ENCODE measurements around the gene SUSD2.

Gene SUSD2

DNA sequence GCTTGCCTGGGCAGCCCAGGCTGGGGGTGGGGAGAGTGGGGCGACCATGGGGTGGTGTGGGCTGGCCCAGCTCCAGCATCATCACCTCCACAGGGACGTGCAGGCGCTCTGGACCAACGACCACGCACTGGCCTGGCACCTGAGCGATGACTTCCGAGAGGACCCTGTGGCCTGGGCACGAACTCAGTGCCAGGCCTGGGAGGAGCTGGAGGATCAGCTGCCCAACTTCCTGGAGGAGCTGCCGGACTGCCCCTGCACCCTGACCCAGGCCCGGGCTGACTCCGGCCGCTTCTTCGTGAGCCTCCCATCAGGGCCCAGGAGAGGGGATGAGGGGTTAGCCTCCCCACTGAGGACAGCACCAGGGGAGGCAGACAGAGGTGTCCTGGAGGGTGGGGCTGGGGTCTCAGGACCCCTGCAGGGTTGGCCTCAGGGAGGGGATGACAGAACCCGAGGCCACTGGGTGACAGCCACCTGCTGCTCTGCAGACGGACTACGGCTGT is 3.8 kb downstream of the SUSD2 start:
- TF ChIP-seq, protein P1, sequence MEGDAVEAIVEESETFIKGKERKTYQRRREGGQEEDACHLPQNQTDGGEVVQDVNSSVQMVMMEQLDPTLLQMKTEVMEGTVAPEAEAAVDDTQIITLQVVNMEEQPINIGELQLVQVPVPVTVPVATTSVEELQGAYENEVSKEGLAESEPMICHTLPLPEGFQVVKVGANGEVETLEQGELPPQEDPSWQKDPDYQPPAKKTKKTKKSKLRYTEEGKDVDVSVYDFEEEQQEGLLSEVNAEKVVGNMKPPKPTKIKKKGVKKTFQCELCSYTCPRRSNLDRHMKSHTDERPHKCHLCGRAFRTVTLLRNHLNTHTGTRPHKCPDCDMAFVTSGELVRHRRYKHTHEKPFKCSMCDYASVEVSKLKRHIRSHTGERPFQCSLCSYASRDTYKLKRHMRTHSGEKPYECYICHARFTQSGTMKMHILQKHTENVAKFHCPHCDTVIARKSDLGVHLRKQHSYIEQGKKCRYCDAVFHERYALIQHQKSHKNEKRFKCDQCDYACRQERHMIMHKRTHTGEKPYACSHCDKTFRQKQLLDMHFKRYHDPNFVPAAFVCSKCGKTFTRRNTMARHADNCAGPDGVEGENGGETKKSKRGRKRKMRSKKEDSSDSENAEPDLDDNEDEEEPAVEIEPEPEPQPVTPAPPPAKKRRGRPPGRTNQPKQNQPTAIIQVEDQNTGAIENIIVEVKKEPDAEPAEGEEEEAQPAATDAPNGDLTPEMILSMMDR (IDR thresholded peaks at IDR 0.05; ENCODE audit: low read depth, low read length, missing control alignments): no peak
- no peak overlapping the region for H3K4me3 ChIP-seq (ENCODE audit: low read depth, low read length)
- no peak for DNase-seq (ENCODE audit: low read depth)

DNA sequence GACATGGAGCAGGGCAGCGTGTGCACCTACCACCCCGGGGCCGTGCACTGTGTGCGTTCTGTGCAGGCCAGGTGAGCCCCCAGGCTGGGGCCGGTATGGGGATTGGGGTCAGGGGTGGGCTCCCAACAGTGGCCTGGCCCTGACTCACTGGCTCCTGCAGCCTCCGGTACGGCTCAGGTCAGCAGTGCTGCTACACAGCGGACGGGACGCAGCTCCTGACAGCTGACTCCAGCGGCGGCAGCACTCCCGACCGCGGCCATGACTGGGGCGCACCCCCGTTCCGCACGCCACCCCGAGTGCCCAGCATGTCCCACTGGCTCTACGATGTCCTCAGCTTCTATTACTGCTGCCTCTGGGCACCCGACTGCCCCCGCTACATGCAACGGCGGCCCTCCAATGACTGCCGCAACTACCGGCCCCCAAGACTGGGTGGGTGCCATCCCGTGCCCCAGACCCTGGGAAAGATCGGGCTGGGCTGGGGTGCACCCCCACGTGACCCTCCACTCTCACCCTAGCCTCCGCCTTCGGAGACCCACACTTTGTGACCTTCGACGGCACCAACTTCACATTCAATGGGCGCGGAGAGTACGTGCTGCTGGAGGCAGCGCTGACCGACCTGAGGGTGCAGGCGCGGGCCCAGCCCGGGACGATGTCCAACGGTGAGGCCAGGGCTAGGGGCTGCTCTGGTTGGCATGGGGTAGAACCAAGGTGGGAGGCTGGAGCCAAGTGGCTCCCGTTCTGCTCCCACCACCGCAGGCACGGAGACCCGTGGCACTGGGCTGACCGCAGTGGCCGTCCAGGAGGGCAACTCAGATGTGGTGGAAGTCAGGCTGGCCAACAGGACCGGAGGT is 4.4 kb downstream of the SUSD2 start:
- H3K4me3 ChIP-seq (ENCODE audit: low read depth, low read length): no peak overlapping the region
- DNase-seq (ENCODE audit: low read depth): no peak
- TF ChIP-seq, protein P1 (IDR thresholded peaks at IDR 0.05; ENCODE audit: low read depth, low read length, missing control alignments): no peak

DNA sequence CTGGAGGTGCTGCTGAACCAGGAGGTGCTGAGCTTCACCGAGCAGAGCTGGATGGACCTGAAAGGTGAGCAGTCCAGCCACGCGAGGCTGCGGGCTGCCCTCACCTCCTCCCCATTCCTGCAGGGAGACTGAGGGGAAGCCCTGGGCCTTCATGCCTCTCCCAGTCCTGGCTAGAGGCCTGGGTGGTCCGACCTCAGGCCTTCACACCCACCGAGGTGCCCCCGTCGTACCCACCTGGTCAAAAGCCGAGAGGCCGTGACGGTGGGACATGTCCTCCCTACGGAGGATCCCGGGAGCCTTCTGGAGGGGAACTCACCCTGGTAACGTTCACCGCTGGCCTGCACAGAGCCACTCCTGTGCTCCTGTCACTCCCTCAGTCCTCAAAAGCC is 5.1 kb downstream of the SUSD2 start:
- H3K4me3 ChIP-seq (ENCODE audit: low read depth, low read length): no peak overlapping the region
- TF ChIP-seq, protein P1 (IDR thresholded peaks at IDR 0.05; ENCODE audit: low read depth, low read length, missing control alignments): no peak
- no peak for DNase-seq (ENCODE audit: low read depth)

DNA sequence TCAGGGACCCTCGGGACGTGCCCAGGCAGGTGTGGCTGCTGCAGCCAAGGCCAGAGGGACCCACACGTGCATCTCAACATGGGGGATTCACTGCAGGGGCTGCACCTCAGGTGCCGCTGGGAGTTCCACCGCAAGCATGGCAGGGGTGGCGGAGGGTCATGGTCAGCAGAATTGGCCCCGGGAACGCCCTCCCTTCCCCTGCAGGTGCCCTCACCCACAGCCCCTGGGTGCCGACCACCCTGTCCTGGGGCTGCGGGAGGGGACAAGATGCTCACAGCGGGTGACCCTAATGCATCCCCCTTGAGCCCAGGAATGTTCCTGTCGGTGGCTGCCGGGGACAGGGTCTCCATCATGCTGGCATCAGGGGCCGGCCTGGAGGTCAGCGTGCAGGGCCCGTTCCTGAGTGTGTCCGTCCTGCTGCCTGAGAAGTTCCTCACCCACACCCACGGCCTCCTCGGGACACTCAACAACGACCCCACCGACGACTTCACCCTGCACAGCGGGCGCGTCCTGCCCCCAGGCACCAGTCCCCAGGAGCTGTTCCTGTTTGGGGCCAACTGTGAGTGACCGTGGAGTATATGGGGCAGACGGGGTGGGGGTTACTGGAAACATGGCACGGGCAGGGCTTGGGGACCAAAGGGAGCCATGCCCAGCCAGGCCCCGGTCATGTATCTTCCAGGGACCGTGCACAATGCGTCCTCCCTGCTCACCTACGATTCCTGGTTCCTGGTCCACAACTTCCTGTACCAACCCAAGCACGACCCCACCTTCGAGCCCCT is 5.8 kb downstream of the SUSD2 start:
- no peak for DNase-seq (ENCODE audit: low read depth)
- H3K4me3 ChIP-seq (ENCODE audit: low read depth, low read length): no peak overlapping the region
- TF ChIP-seq, protein P1 (IDR thresholded peaks at IDR 0.05; ENCODE audit: low read depth, low read length, missing control alignments): no peak

DNA sequence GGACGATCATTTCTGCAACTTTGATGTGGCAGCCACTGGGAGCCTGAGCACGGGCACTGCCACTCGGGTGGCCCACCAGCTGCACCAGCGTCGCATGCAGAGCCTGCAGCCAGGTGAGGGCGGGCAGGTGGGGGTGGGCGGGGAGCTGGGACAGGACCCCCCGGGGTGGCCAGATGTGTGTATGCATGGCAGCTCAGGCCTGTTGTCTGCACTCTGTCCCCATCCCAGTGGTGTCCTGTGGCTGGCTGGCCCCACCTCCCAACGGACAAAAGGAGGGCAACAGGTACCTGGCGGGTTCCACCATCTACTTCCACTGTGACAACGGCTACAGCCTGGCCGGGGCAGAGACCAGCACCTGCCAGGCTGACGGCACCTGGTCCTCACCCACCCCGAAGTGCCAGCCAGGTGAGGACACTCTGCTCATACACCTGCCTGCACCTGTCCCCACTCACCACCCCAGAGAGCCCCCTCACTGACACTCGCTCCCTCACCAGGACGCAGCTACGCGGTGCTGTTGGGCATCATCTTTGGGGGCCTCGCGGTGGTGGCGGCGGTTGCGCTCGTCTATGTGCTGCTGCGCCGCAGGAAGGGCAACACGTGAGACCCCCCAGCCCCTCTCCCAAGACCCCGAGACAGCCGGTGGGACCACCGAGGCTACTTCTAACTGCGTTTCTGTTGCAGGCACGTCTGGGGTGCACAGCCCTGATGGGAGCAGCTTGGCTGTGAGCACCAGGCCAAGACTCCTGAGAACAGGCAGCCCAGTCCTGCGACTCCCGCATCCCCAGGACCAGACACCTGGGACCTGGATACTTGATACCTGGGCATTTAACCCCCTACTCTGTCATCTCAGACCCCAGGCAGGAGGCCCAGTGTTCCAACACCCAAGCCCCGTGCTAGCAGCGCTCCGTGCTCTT is 6.7 kb downstream of the SUSD2 start:
- no peak for DNase-seq (ENCODE audit: low read depth)
- TF ChIP-seq, protein P1 (IDR thresholded peaks at IDR 0.05; ENCODE audit: low read depth, low read length, missing control alignments): no peak
- no peak overlapping the region for H3K4me3 ChIP-seq (ENCODE audit: low read depth, low read length)

DNA sequence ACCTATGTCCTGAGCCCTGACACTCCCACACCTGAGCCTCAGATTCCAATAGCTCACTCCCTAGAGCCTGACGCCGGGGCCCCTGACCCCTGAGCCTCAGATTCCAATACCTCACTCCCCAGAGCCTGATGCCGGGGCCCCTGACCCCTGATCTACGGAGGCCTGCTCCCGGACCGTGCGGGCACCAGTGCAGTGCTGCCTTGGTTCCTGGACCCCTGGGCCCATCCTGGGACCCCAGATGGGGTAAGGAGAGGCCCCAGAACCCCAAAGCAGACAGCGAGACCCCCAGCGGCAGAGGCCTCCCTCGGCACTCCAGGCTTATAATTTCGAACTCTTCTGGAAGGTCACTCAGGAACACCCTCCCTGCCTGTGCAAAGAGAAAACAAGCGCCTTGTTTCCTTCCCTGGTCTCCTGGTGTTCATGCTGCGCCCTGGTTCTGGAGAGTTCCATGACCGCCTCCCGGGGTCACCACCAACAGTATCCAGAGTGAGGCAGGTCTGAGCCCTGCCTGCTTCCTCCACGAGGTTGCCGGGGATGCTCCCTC is 7.5 kb downstream of the SUSD2 start:
- TF ChIP-seq, protein P1 (IDR thresholded peaks at IDR 0.05; ENCODE audit: low read depth, low read length, missing control alignments): no peak
- no peak for DNase-seq (ENCODE audit: low read depth)
- no peak overlapping the region for H3K4me3 ChIP-seq (ENCODE audit: low read depth, low read length)
